WTC11 (cell line): ENCODE data around the gene IL1RAPL1.

Experiments
- CREB1 ChIP-seq: sonication (generic); formaldehyde crosslinking; IDR thresholded peaks from 2 replicates; pipeline ENCODE4 v1.8.0; 2023; ENCODE audit warnings: mild to moderate bottlenecking, missing genetic modification reagents
- CTCF ChIP-seq: fragments of 200-600 bp; IDR thresholded peaks from 2 replicates; pipeline ENCODE4 v1.8.0; 2022; ENCODE audit warnings: antibody characterized with exemption
- GABPB1 ChIP-seq: sonication (generic); formaldehyde crosslinking; IDR thresholded peaks from 2 replicates; pipeline ENCODE4 v1.8.1; 2023; ENCODE audit warnings: mild to moderate bottlenecking, missing genetic modification reagents
- JAZF1 ChIP-seq: fragments of 250-450 bp; sonication (Bioruptor Pico); IDR thresholded peaks from 2 replicates; pipeline ENCODE4 v1.9.0; 2021; ENCODE audit warnings: moderate library complexity, mild to moderate bottlenecking, inconsistent platforms
- RELA ChIP-seq: sonication (generic); formaldehyde crosslinking; IDR thresholded peaks from 2 replicates; pipeline ENCODE4 v1.8.1; 2022; ENCODE audit warnings: missing genetic modification reagents, mild to moderate bottlenecking, borderline replicate concordance
- ZNF121 ChIP-seq: sonication (generic); formaldehyde crosslinking; IDR thresholded peaks from 2 replicates; pipeline ENCODE4 v1.8.0; 2023; ENCODE audit warnings: missing genetic modification reagents
- ZNF219 ChIP-seq: sonication (generic); formaldehyde crosslinking; IDR thresholded peaks from 2 replicates; pipeline ENCODE4 v1.8.0; 2023; ENCODE audit warnings: missing genetic modification reagents, mild to moderate bottlenecking, borderline replicate concordance

- TF ChIP-seq GABPB1 (CRISPR knock-in tag) (no peak), ZNF121 (CRISPR knock-in tag) (no peak), CREB1 (CRISPR knock-in tag) (no peak), CTCF (no peak), ZNF219 (CRISPR knock-in tag) (no peak), RELA (no peak), JAZF1 (CRISPR knock-in tag) (no peak)
Measured at GRCh38 chrX:28609917-28610613, 22.8 kb downstream of the IL1RAPL1 start.
